ENCODE results near the gene COL2A1. TPM values are rescaled to one million over a fixed set of nuclear protein-coding genes. Genes with fewer than 3 reads are reported as not detected.

The COL2A1 gene
- total RNA-seq, 2 experiments from 2014 or later: not detected

DNA sequence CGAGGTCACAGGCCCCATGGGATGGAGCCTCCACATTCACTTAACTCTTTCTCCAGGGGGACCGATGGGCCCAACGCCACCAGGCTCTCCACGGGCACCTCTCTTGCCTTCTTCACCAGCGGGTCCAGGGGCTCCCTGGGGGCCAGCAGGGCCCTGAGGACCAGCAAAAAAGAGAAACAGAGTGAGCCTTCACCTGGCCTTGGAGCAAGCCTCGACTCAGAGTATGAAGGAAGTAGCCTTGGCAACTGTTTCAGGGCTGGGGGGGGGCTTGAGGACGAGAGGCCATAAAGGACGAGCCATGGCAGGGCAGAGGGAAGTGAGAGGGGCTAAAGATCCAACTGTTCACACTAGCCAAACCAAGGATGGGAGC lies 18.0 kb downstream of the COL2A1 start:
- intact Hi-C loops (cut with DNase I, micrococcal nuclease): no loop called here
- TF ChIP-seq, protein P1, sequence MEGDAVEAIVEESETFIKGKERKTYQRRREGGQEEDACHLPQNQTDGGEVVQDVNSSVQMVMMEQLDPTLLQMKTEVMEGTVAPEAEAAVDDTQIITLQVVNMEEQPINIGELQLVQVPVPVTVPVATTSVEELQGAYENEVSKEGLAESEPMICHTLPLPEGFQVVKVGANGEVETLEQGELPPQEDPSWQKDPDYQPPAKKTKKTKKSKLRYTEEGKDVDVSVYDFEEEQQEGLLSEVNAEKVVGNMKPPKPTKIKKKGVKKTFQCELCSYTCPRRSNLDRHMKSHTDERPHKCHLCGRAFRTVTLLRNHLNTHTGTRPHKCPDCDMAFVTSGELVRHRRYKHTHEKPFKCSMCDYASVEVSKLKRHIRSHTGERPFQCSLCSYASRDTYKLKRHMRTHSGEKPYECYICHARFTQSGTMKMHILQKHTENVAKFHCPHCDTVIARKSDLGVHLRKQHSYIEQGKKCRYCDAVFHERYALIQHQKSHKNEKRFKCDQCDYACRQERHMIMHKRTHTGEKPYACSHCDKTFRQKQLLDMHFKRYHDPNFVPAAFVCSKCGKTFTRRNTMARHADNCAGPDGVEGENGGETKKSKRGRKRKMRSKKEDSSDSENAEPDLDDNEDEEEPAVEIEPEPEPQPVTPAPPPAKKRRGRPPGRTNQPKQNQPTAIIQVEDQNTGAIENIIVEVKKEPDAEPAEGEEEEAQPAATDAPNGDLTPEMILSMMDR (IDR thresholded peaks at IDR 0.05): no peak

DNA sequence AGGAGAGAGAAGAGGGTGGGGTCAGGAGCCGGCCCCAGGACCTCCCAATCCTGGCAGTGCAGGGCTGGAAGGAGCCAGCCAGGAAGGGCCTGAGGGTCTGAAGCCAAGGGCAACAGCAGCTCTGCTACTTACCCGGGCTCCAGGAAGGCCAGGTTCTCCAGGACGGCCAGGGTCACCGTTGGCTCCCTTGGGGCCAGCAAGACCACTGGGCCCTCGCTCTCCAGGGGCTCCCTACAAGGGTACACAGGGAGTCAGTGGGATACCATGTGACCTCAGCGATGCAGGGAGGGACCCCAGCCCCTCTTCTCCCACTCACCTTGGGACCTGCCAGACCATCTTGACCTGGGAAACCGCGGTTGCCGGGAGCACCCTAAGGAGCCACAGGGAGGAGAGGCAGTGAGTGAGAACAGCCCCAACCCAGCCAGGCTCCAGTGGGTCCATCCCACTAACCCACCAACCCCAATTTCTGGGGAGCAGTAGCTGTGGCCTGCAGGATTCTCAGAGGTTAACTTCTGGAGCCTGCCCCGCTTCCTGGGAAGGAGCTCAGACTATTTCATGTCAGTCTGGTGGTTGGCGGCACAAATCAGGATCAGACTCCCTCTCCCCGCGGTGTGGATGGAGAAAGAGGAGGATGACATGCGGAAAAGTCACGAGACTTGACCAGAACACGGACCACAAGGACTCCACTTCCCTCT lies 18.5 kb downstream of the COL2A1 start:
- TF ChIP-seq, protein P1 (IDR thresholded peaks at IDR 0.05): no peak
- intact Hi-C loops (cut with DNase I, micrococcal nuclease): no loop called here
- peaks cover 14% of the 10 kb centered on the region for H3K4me1 Mint-ChIP-seq (ENCODE audit: low read depth)
- ChIA-PET CTCF (no interaction called here), POLR2A (no interaction called here)
- ATAC-seq (ENCODE audit: poor library complexity) (no peak), DNase-seq (no peak)
- Histone ChIP-seq H3K4me1 (ENCODE audit: insufficient read depth, low read length) (peaks cover 20% of the 10 kb centered on the region), H3K36me3 (ENCODE audit: insufficient read depth, low read length) (no peaks in the 10 kb centered on the region), H3K4me3 (ENCODE audit: low read length) (no peak overlapping the region), H3K27ac (ENCODE audit: low read depth in 1 of 2, low read length in 2 of 2) (no peak overlapping the region), H3K27me3 (ENCODE audit: control insufficient read depth in 1 of 2, insufficient read depth in 2 of 2, low read length in 2 of 2) (no peaks in the 10 kb centered on the region), H3K9me3 (ENCODE audit: control insufficient read depth in 1 of 2, insufficient read depth in 1 of 2, low read length in 2 of 2) (no peaks in the 10 kb centered on the region)
- no peak overlapping the region for H3K27ac Mint-ChIP-seq
- H3K9me3 Mint-ChIP-seq: no peaks in the 10 kb centered on the region
- no peaks in the 10 kb centered on the region for H3K36me3 Mint-ChIP-seq (ENCODE audit: low read depth)
- no peak overlapping the region for H3K4me3 Mint-ChIP-seq
- peaks cover 3% of the 10 kb centered on the region for H3K27me3 Mint-ChIP-seq

More for the DNA sequence above, 18.0 kb downstream of the COL2A1 start:
- Mint-ChIP-seq H3K4me1 (ENCODE audit: low read depth) (peaks cover 18% of the 10 kb centered on the region), H3K27ac (no peak overlapping the region), H3K4me3 (no peak overlapping the region), H3K9me3 (no peaks in the 10 kb centered on the region), H3K36me3 (ENCODE audit: low read depth) (no peaks in the 10 kb centered on the region), H3K27me3 (peaks cover 3% of the 10 kb centered on the region)
- H3K4me3 ChIP-seq (ENCODE audit: low read length): no peak overlapping the region
- ATAC-seq (ENCODE audit: poor library complexity) (no peak), DNase-seq (no peak)
- peaks cover 26% of the 10 kb centered on the region for H3K4me1 ChIP-seq (ENCODE audit: insufficient read depth, low read length)
- no peaks in the 10 kb centered on the region for H3K9me3 ChIP-seq (ENCODE audit: control insufficient read depth in 1 of 2, insufficient read depth in 1 of 2, low read length in 2 of 2)
- no peaks in the 10 kb centered on the region for H3K36me3 ChIP-seq (ENCODE audit: insufficient read depth, low read length)
- CTCF ChIA-PET: no interaction called here
- no peaks in the 10 kb centered on the region for H3K27me3 ChIP-seq (ENCODE audit: control insufficient read depth in 1 of 2, insufficient read depth in 2 of 2, low read length in 2 of 2)
- POLR2A ChIA-PET: no interaction called here
- H3K27ac ChIP-seq (ENCODE audit: low read depth in 1 of 2, low read length in 2 of 2): no peak overlapping the region

DNA sequence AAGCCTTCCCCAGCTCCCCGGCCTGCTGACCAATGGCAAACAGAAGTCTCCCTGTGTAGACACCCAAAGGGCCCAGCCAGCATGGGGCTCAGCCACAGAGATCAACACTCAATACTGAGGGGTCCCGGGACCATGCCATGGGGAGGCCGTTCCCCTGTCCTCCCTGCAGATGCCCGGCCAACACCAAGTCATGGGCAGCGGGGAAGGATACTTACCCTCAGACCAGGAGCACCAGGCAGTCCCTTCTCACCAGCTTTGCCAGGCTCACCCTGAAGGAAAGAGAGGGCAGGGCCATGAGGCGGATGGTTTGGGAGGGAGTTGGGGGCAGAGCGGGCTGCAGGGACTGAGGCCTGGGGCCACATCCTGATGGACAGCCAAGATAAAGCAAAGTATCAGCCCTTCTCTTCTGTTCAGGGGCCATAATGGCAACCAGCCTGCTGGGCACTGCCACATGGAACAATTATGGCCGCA lies 19.9 kb downstream of the COL2A1 start:
- CTCF ChIA-PET: no interaction called here

More for the DNA sequence above, 19.9 kb downstream of the COL2A1 start:
- DNase-seq: no peak
- no peak overlapping the region for H3K27ac Mint-ChIP-seq
- peaks cover under 1% of the 10 kb centered on the region for H3K4me1 Mint-ChIP-seq (ENCODE audit: low read depth)
- no peak overlapping the region for H3K4me3 Mint-ChIP-seq
- peaks cover 3% of the 10 kb centered on the region for H3K27me3 Mint-ChIP-seq
- H3K4me1 ChIP-seq (ENCODE audit: insufficient read depth, low read length): peaks cover 7% of the 10 kb centered on the region
- no peaks in the 10 kb centered on the region for H3K9me3 Mint-ChIP-seq
- no peaks in the 10 kb centered on the region for H3K9me3 ChIP-seq (ENCODE audit: control insufficient read depth in 1 of 2, insufficient read depth in 1 of 2, low read length in 2 of 2)
- TF ChIP-seq, protein P1 (IDR thresholded peaks at IDR 0.05): no peak
- H3K27me3 ChIP-seq (ENCODE audit: control insufficient read depth in 1 of 2, insufficient read depth in 2 of 2, low read length in 2 of 2): no peaks in the 10 kb centered on the region
- ATAC-seq (ENCODE audit: poor library complexity): no peak
- POLR2A ChIA-PET: no interaction called here
- intact Hi-C loops (cut with DNase I, micrococcal nuclease): no loop called here
- H3K36me3 Mint-ChIP-seq (ENCODE audit: low read depth): no peaks in the 10 kb centered on the region
- H3K27ac ChIP-seq (ENCODE audit: low read depth in 1 of 2, low read length in 2 of 2): no peak overlapping the region
- no peaks in the 10 kb centered on the region for H3K36me3 ChIP-seq (ENCODE audit: insufficient read depth, low read length)
- H3K4me3 ChIP-seq (ENCODE audit: low read length): no peak overlapping the region
